Stimulated activated CD4-positive, alpha-beta T cell treated with anti-CD3 and anti-CD28 coated beads, Interleukin-1b, Interleukin-23, amount 100 ng/mL, for 1 hour (primary cell): ENCODE data around the gene YY1.
"Not testable (repeated sequence)": the region's sequence is repeated elsewhere in the genome, so short reads cannot be mapped to it uniquely, and the experiment has no call there.

Source experiments
- DNase-seq, 2 donors: peaks; one replicate each; pipeline ENCODE4 v3.0.0-alpha.2; 2020; ENCODE audit warnings: low read depth in 2 of 2

Gene YY1

DNA sequence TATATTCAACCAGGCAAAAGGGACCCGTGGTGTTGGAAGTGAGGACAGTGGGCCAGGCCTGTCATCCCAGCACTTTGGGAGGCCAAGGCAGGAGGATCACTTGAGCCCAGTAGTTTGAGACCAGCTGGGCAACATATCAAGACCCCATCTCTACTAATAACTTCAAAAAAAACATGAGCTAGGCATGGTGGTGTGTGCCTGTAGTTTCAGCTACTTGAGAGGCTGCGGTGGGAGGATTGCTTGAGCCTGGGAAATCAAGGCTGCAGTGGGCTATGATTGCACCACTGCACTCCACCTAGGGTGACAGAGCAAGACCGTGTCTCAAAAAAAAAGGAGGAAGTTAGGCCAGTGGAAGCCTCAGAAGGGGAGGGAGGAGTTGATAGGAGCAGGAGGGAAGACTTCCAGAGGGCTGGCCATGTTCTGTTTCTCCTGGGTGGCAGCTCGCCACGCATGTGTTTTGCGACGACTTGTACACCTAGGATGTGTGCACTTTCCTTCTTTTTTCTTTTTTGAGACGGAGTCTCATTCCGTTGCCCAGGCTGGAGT is 57.2 kb downstream of the YY1 start:
- no peak for DNase-seq

GRCh38 chr14:100296729-100297128 is 57.8 kb downstream of the YY1 start:
- DNase-seq = not testable (repeated sequence)

DNA sequence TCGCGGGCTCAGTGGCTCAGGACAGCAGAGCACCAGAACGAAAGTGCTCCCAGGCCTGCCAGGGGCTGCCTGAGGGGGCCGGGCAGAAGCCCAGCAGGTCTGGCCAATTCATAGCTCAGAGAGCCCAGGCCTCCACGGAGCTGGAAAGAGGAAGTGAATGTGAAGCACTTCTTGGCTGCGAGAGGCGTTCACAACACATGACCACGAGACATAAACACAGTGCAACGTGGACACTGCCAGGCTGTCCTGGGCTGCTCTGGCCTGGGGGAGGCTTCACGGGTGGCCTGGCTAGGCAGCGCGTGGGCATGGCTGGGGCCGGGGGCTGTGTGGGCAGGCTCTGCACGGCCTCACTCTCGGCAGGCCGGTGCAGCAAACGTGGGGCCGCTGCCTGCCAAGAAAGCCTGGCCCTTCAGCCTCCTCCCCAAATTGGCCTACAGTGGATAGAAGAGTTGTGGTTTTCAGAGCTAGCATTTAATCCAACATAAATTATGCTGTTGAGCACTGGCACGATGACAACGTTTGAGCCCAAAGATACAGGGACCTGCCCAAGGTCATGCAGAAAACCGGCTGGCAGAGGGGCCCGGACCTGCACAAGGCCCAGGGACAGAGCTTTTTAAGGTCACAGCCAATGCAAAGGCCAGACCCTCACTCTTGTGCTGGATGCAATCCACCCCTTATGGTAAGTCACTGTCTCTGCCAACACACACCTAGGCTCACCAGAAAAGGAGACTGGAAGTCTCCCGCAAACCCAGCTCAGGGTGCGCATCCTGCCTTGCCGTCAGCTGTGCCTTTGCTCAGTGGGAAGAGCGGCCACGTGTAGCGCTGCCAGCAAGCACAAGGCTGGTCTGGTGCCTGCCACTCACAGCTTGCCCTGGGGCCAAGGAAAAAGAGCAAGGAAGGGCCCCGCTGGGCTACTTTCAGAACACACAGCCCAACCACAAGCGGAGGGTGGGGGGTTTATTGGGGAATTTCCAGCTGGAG is 58.7 kb downstream of the YY1 start:
- no peak for DNase-seq

GRCh38 chr14:100298551-100299237 is 59.8 kb downstream of the YY1 start:
- no peak for DNase-seq

DNA sequence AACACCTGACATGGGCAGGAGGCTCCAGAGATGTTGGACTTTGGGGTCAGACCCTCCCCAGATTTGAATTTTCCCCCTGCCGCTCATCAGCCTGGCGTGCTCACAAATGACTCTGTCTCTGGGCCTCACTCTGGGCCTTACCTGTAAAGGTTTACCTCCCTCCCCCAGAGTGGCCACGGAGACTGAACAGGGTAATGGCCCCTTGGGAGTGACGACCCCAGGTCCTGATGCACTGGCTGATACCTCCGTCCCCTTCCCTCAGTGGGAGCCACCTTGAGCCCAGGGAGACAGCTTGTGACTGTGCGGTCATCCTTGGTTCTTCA is 60.3 kb downstream of the YY1 start:
- DNase-seq = no peak

- DNase-seq = no peak
These were observed 63.7 kb downstream of the YY1 start for GRCh38 chr14:100302616-100303015.

DNA sequence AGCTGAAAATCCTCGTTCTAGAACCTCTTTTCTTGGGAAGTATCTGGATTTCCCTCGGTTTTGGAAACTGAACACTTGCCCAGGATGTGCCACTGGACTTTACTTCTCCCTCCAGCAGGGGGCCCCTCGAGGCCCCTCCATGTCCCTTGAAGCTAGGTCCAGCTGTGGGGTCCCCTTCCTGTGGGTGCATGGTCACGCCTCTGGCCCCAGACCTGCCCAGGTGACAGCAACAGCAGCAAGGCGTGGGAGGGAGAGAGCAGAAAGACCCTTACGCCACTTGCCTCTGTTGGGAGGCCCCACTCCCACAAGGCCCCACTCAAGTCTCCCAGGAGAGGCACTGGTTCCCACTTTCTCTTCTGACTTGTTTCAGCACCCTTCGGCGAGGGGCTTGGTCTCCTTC is 64.2 kb downstream of the YY1 start:
- no peak for DNase-seq

DNA sequence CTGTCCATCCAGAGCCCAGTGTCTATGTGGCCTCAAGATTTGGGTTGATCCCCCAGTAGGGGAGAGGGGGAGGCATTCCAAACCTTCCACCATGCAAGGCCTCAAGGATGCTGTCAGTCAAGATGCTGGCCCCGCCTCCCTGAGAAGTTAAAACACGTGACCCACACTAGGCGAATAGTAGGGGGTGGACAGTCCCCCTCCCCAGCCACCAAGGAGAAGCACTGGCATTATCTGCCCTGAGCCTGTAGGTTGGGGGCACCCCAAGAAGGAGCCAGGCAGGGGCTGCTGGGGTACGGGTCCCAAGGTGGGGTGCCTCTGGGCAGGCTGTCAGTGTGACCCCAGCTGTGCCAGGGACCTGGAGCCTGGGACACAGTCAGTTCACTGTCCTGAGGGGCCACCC is 65.0 kb downstream of the YY1 start:
- no peak for DNase-seq

DNA sequence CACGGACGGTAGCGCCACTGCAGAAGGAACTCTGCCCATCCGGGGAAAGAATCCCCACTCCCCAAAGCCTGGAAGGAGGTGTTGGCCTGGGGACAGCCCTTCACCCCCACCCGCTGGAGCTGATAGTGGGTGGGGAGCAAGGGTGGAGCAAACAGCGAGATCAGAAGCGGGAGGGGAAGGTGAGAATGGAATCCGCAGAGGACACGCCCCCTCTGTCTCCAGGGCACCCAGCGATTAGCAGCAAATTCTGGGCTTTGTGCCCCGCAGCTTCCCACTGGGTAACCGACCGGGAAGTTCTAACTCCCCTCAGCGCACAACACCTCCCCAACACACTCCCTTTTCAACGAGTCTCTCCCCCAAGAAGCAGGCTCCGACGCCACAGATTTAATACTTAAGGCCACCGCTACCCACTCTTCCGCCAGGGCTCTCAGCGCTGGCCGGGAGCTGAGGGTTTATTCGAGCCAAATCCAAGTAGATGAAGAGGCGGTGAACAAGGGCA is 65.9 kb downstream of the YY1 start:
- no peak for DNase-seq

DNA sequence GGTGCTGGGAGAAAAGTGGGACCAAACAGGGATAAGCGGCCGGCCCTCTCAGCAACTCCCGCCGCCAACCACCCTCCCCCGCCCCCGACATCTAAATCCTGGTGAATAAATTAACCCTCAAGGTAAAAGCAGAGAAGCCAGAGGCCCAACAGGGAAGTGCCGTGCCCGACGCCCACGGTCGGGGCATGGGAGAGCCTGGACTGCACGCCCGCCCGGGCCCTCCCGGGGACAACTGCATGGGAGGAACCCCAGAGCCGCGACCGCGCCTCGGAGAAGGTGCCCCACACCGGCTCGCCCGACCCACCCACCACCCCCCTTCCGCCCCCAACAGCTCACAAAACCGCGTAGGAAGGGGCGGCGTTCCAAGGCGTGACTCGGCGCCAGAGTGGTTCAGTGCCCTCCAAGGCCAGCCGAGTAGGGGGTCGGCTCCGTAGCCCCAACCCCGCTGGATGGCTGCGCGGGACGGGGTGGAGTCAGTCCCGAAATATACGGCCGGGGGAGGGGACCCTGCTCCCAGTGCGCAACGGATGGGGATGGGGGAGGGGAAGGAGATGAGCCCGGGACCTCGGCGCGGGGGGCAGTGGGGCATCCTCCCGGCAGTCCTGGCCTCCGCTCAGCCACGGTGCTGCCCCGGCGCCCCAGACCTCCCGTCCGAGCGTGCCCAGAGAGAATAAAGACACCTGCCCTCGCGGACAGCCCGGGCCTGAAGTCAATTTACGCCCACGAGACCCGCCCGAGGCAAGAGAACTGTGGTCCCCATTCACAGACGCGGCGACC is 66.6 kb downstream of the YY1 start:
- no peak for DNase-seq

- DNase-seq = peak; percentile 20 to 45
These were observed 67.4 kb downstream of the YY1 start, which contains the start of gene SLC25A29 for GRCh38 chr14:100306101-100306997. TSS of gene SLC25A29 (minus strand) at chr14:100306444. CDS start at chr14:100306232, 212 bp downstream.

- DNase-seq = no peak
These were observed 68.2 kb downstream of the YY1 start for GRCh38 chr14:100306998-100307765.

GRCh38 chr14:100307766-100308426 is 69.0 kb downstream of the YY1 start:
- DNase-seq = no peak

DNA sequence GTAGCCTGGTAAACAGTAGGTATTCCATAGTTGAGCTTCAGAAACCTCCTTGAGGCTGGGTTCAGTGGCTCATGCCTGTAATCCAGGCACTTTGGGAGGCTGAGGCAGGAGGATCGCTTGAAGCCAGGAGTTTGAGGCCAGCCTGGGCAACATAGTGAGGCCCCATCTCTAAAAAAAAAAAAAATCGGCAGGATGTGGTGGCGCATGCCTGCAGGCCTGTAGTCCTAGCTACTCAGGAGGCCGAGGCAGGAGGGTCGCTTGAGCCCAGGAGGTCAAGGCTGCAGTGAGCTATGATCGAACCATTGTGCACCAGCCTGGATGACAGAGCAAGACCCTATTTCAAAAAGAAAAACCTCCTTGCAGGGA is 69.5 kb downstream of the YY1 start:
- DNase-seq = not testable (repeated sequence)

DNA sequence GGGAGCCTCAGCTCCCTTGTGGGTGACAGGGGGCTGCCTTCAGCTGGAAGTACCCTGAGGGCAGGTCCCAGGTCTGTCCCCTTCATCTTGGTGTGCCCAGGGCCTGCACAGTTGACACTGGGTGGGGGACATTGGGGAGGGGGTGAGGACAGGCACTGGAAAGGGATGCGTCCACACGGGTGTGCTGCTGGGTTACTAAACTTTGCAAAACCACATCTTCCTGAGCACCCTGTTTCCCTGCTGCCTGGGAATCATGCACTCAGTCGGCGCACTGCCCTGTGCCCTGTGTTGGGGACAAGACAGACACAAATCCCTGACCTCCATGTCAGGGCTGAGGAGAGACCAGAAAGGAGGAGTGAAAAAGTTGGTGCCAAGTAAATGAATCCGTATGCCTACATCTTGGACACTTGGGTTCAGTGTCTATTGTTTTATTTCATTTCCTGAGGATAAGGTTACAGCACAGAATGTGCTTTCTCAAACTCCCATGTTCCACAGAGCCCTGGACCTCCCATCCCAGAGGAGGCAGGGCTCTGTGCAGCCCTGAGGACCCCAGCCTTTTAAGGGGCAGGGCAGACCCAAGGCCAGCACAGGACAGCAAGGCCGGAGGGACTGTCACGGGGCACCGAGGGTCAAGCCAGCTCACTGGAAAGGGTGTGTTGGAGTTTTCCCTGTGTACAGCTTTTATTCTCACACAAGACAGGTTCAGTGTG is 70.2 kb downstream of the YY1 start:
- DNase-seq = no peak

GRCh38 chr14:100312110-100312876 is 73.3 kb downstream of the YY1 start:
- not testable (repeated sequence) for DNase-seq

GRCh38 chr14:100312877-100313400 is 74.0 kb downstream of the YY1 start:
- DNase-seq = no peak
